HEK293 (cell line): ENCODE data around the gene ACSM4.

Experiments used
- CTCF ChIA-PET: fragments of 350-600 bp; formaldehyde crosslinking; extraction: SDS; loops from one replicate; lab custom pipeline; 2021; ENCODE audit warnings: antibody characterized with exemption; lab: Yijun Ruan, JAX
- POLR2A ChIA-PET: fragments of 300-600 bp; formaldehyde crosslinking; extraction: SDS; loops from one replicate; lab custom pipeline; 2020; ENCODE audit warnings: antibody characterized with exemption, inconsistent platforms; lab: Yijun Ruan, JAX
- H3K27ac ChIP-seq: fragments of 200-500 bp; sonication (Bioruptor generic); 2 replicates; pipeline ENCODE4 v1.5.1; 2014; ENCODE audit warnings: low read depth, low read length, control low read depth, inconsistent platforms; ENCODE audit errors: extremely low read depth
- H3K36me3 ChIP-seq, 2 experiments: fragments of 200-500 bp in 1 of 2; sonication (Bioruptor generic) in 1 of 2; 1 replicate in 1 of 2; 2 replicates in 1 of 2; pipeline ENCODE4 v1.5.1; 2014 to 2017; ENCODE audit warnings: inconsistent platforms in 2 of 2, low read length in 2 of 2; ENCODE audit not compliant: control insufficient read depth in 2 of 2, insufficient read depth in 1 of 2
- H3K4me1 ChIP-seq: fragments of 200-500 bp; sonication (Bioruptor generic); 2 replicates; pipeline ENCODE4 v1.5.1; 2014; ENCODE audit warnings: mild to moderate bottlenecking, low read length, inconsistent platforms; ENCODE audit not compliant: control insufficient read depth, insufficient read depth
- H3K4me3 ChIP-seq: 2 replicates; pipeline ENCODE4 v1.5.1; 2011; ENCODE audit warnings: low read depth, mild to moderate bottlenecking, control low read depth, low read length, moderate library complexity
- H3K9me3 ChIP-seq: fragments of 200-500 bp; sonication (Bioruptor generic); 2 replicates; pipeline ENCODE4 v1.5.1; 2014; ENCODE audit warnings: low read depth, low read length, inconsistent platforms; ENCODE audit not compliant: control insufficient read depth, insufficient read depth
- MYNN ChIP-seq: fragments of 450-650 bp; formaldehyde crosslinking; IDR thresholded peaks from 2 replicates; pipeline ENCODE4 v1.5.1; 2016; ENCODE audit warnings: missing biosample characterization, missing genetic modification characterization, borderline replicate concordance
- ZEB2 ChIP-seq: fragments of 450-650 bp; formaldehyde crosslinking; IDR thresholded peaks from 2 replicates; pipeline ENCODE4 v1.5.1; 2016; ENCODE audit warnings: missing biosample characterization, missing genetic modification characterization
- ZFP41 ChIP-seq: fragments of 450-650 bp; formaldehyde crosslinking; IDR thresholded peaks from 2 replicates; pipeline ENCODE4 v1.5.1; 2016; ENCODE audit warnings: missing biosample characterization, missing genetic modification characterization, borderline replicate concordance
- ZNF114 ChIP-seq: fragments of 450-650 bp; formaldehyde crosslinking; IDR thresholded peaks from 2 replicates; pipeline ENCODE4 v1.5.0; 2017; ENCODE audit warnings: missing biosample characterization, missing genetic modification characterization
- ZNF140 ChIP-seq: fragments of 450-650 bp; formaldehyde crosslinking; IDR thresholded peaks from 2 replicates; pipeline ENCODE4 v1.5.1; 2016; ENCODE audit warnings: missing biosample characterization, missing genetic modification characterization
- ZNF223 ChIP-seq: fragments of 450-650 bp; formaldehyde crosslinking; IDR thresholded peaks from 2 replicates; pipeline ENCODE4 v1.5.1; 2016; ENCODE audit warnings: missing biosample characterization, missing genetic modification characterization
- ZNF239 ChIP-seq: fragments of 450-650 bp; formaldehyde crosslinking; IDR thresholded peaks from 2 replicates; pipeline ENCODE4 v1.5.1; 2016; ENCODE audit warnings: missing biosample characterization, missing genetic modification characterization
- ZNF266 ChIP-seq: fragments of 450-650 bp; formaldehyde crosslinking; IDR thresholded peaks from 2 replicates; pipeline ENCODE4 v1.5.1; 2016; ENCODE audit warnings: missing biosample characterization, missing genetic modification characterization, low read depth
- ZNF449 ChIP-seq: fragments of 450-650 bp; formaldehyde crosslinking; IDR thresholded peaks from 2 replicates; pipeline ENCODE4 v1.5.1; 2017; ENCODE audit warnings: missing biosample characterization, mild to moderate bottlenecking, missing genetic modification characterization, moderate library complexity
- ZNF560 ChIP-seq: fragments of 450-650 bp; formaldehyde crosslinking; IDR thresholded peaks from 2 replicates; pipeline ENCODE4 v1.5.1; 2017; ENCODE audit warnings: missing biosample characterization, missing genetic modification characterization, borderline replicate concordance
- ZNF610 ChIP-seq: fragments of 450-650 bp; formaldehyde crosslinking; IDR thresholded peaks from 2 replicates; pipeline ENCODE4 v1.5.1; 2016; ENCODE audit warnings: missing biosample characterization, missing genetic modification characterization, borderline replicate concordance
- ZNF660 ChIP-seq: fragments of 450-650 bp; IDR thresholded peaks from 2 replicates; pipeline ENCODE4 v1.5.1; 2018; ENCODE audit warnings: missing biosample characterization, mild to moderate bottlenecking, missing genetic modification characterization
- ZNF843 ChIP-seq: fragments of 450-650 bp; formaldehyde crosslinking; IDR thresholded peaks from 2 replicates; pipeline ENCODE4 v1.5.1; 2016; ENCODE audit warnings: missing biosample characterization, missing genetic modification characterization
- TF ChIP-seq, protein P1 (sequence below): fragments of 450-650 bp; formaldehyde crosslinking; IDR thresholded peaks from 2 replicates; pipeline ENCODE4 v1.5.1; 2016; ENCODE audit warnings: missing biosample characterization, missing genetic modification characterization
- TF ChIP-seq, protein P2 (sequence below): fragments of 450-650 bp; formaldehyde crosslinking; IDR thresholded peaks from 2 replicates; pipeline ENCODE4 v1.5.1; 2017; ENCODE audit warnings: missing biosample characterization, missing genetic modification characterization
- TF ChIP-seq, protein P3 (sequence below): fragments of 450-650 bp; formaldehyde crosslinking; IDR thresholded peaks from 2 replicates; pipeline ENCODE4 v1.5.1; 2016; ENCODE audit warnings: missing biosample characterization, missing genetic modification characterization
- TF ChIP-seq, protein P4 (sequence below): fragments of 450-650 bp; formaldehyde crosslinking; conservative IDR thresholded peaks from 2 replicates; pipeline ENCODE4 v1.5.1; 2016; ENCODE audit warnings: low read depth, missing biosample characterization, missing genetic modification characterization

Gene ACSM4

DNA sequence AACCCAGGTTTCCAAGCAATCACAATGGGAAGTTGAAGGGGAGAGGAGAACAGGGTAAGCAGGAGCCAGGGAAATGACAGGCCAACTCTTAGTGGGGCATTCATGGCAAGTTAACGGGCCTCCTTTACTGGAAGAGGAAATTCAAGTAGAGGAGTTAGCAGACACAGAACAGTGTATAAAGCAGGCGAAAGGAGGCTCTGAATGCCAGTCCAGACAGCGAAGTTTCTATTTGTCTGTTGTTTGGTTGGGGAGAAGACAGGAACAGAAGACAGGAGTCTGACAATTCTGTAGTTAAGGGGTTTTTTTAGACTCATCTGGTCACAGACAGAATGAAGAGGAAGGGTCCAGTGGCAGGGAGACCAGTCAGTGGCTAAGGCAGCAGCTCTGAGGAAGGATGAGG, at the start of gene ACSM4 (continued):
- TF ChIP-seq, protein P1, sequence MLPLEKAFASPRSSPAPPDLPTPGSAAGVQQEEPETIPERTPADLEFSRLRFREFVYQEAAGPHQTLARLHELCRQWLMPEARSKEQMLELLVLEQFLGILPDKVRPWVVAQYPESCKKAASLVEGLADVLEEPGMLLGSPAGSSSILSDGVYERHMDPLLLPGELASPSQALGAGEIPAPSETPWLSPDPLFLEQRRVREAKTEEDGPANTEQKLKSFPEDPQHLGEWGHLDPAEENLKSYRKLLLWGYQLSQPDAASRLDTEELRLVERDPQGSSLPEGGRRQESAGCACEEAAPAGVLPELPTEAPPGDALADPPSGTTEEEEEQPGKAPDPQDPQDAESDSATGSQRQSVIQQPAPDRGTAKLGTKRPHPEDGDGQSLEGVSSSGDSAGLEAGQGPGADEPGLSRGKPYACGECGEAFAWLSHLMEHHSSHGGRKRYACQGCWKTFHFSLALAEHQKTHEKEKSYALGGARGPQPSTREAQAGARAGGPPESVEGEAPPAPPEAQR (tag by site-specific recombination): no peak
- TF ChIP-seq, protein P2, sequence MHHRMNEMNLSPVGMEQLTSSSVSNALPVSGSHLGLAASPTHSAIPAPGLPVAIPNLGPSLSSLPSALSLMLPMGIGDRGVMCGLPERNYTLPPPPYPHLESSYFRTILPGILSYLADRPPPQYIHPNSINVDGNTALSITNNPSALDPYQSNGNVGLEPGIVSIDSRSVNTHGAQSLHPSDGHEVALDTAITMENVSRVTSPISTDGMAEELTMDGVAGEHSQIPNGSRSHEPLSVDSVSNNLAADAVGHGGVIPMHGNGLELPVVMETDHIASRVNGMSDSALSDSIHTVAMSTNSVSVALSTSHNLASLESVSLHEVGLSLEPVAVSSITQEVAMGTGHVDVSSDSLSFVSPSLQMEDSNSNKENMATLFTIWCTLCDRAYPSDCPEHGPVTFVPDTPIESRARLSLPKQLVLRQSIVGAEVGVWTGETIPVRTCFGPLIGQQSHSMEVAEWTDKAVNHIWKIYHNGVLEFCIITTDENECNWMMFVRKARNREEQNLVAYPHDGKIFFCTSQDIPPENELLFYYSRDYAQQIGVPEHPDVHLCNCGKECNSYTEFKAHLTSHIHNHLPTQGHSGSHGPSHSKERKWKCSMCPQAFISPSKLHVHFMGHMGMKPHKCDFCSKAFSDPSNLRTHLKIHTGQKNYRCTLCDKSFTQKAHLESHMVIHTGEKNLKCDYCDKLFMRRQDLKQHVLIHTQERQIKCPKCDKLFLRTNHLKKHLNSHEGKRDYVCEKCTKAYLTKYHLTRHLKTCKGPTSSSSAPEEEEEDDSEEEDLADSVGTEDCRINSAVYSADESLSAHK (tag by site-specific recombination): no peak
- TF ChIP-seq, all 188 proteins: peak for 0

GRCh38 chr12:7259060-7259459, 44.8 kb upstream of the ACSM4 start:
- no peaks in the 10 kb centered on the region for H3K36me3 ChIP-seq
- no peak overlapping the region for H3K27ac ChIP-seq
- H3K4me1 ChIP-seq: no peaks in the 10 kb centered on the region
- no peaks in the 10 kb centered on the region for H3K9me3 ChIP-seq
- no peak overlapping the region for H3K4me3 ChIP-seq
- CTCF ChIA-PET: no interaction called here
- no peak for TF ChIP-seq ZNF239
- no peak for TF ChIP-seq ZNF140 (tag by site-specific recombination)
- no peak for TF ChIP-seq MYNN
- no peak for TF ChIP-seq ZFP41 (tag by site-specific recombination)
- TF ChIP-seq, protein P3, sequence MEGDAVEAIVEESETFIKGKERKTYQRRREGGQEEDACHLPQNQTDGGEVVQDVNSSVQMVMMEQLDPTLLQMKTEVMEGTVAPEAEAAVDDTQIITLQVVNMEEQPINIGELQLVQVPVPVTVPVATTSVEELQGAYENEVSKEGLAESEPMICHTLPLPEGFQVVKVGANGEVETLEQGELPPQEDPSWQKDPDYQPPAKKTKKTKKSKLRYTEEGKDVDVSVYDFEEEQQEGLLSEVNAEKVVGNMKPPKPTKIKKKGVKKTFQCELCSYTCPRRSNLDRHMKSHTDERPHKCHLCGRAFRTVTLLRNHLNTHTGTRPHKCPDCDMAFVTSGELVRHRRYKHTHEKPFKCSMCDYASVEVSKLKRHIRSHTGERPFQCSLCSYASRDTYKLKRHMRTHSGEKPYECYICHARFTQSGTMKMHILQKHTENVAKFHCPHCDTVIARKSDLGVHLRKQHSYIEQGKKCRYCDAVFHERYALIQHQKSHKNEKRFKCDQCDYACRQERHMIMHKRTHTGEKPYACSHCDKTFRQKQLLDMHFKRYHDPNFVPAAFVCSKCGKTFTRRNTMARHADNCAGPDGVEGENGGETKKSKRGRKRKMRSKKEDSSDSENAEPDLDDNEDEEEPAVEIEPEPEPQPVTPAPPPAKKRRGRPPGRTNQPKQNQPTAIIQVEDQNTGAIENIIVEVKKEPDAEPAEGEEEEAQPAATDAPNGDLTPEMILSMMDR (tag by site-specific recombination): no peak
- TF ChIP-seq ZNF560 (tag by site-specific recombination): no peak
- TF ChIP-seq ZNF223: no peak
- TF ChIP-seq, protein P4, sequence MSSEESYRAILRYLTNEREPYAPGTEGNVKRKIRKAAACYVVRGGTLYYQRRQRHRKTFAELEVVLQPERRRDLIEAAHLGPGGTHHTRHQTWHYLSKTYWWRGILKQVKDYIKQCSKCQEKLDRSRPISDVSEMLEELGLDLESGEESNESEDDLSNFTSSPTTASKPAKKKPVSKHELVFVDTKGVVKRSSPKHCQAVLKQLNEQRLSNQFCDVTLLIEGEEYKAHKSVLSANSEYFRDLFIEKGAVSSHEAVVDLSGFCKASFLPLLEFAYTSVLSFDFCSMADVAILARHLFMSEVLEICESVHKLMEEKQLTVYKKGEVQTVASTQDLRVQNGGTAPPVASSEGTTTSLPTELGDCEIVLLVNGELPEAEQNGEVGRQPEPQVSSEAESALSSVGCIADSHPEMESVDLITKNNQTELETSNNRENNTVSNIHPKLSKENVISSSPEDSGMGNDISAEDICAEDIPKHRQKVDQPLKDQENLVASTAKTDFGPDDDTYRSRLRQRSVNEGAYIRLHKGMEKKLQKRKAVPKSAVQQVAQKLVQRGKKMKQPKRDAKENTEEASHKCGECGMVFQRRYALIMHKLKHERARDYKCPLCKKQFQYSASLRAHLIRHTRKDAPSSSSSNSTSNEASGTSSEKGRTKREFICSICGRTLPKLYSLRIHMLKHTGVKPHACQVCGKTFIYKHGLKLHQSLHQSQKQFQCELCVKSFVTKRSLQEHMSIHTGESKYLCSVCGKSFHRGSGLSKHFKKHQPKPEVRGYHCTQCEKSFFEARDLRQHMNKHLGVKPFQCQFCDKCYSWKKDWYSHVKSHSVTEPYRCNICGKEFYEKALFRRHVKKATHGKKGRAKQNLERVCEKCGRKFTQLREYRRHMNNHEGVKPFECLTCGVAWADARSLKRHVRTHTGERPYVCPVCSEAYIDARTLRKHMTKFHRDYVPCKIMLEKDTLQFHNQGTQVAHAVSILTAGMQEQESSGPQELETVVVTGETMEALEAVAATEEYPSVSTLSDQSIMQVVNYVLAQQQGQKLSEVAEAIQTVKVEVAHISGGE (tag by site-specific recombination): no peak
- TF ChIP-seq ZNF114 (tag by site-specific recombination): no peak
- TF ChIP-seq ZNF449 (tag by site-specific recombination): no peak
- TF ChIP-seq ZNF610 (tag by site-specific recombination): no peak
- no peak for TF ChIP-seq ZNF660 (tag by site-specific recombination)
- no peak for TF ChIP-seq ZEB2 (tag by site-specific recombination)
- TF ChIP-seq ZNF843 (tag by site-specific recombination): no peak
- no peak for TF ChIP-seq ZNF266 (tag by site-specific recombination)
- POLR2A ChIA-PET: no interaction called here
